ENCODE results near the gene EMX1. TPM values are rescaled to one million over a fixed set of nuclear protein-coding genes. Genes with fewer than 3 reads are reported as not detected.
A peak's percentile ranks its signal among the peaks of the same experiment; 100 is the strongest.

Gene EMX1
- total RNA-seq, 2 experiments from 2014 or later = not detected

DNA sequence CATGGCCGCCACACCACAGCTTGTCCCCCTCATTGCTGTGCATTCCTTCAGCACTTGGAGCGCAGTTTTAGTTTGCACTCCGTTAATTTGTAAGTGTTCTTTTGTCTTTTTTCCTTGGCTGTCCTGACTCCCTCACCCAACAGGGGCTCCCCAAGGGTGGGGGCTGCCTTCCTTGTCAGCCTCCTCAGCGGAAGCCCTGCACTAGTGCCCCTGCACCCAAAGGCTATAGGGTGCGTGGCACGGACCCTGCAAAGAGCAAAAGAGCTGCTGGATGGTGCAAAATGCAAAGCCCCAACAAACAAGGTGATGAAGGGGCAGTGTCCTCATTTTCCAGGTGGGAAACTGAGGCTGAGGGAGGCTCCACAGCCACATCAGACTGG is 46.8 kb downstream of the EMX1 start:
- no peak for DNase-seq
- H3K27me3 Mint-ChIP-seq = no peaks in the 10 kb centered on the region
- no peaks in the 10 kb centered on the region for H3K9me3 Mint-ChIP-seq
- no peaks in the 10 kb centered on the region for H3K4me1 Mint-ChIP-seq
- H3K36me3 Mint-ChIP-seq = no peaks in the 10 kb centered on the region
- no peak overlapping the region for H3K27ac Mint-ChIP-seq
- H3K4me3 Mint-ChIP-seq = no peak overlapping the region

DNA sequence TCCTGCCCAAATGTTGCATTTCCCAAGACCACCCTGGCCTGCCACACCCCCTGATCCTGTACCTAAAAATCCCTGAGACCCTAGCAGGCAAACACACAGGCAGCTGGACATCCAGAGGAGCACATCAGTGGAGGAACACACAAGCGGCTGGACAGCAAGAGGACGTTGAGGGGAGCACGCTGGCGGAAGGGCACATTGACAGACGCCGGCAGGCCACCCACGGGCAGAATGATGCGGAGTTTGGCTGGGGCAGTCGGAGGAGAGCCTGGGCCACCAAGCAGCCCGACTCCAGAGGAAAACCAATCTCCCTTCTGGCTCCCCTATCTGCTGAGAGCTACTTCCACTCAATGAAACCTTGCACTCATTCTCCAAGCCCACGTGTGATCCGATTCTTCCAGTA is 47.7 kb downstream of the EMX1 start:
- no peaks in the 10 kb centered on the region for H3K36me3 Mint-ChIP-seq
- H3K4me3 Mint-ChIP-seq = no peak overlapping the region
- H3K9me3 Mint-ChIP-seq = no peaks in the 10 kb centered on the region
- no peak overlapping the region for H3K27ac Mint-ChIP-seq
- H3K4me1 Mint-ChIP-seq = no peaks in the 10 kb centered on the region
- no peaks in the 10 kb centered on the region for H3K27me3 Mint-ChIP-seq
- no peak for DNase-seq

DNA sequence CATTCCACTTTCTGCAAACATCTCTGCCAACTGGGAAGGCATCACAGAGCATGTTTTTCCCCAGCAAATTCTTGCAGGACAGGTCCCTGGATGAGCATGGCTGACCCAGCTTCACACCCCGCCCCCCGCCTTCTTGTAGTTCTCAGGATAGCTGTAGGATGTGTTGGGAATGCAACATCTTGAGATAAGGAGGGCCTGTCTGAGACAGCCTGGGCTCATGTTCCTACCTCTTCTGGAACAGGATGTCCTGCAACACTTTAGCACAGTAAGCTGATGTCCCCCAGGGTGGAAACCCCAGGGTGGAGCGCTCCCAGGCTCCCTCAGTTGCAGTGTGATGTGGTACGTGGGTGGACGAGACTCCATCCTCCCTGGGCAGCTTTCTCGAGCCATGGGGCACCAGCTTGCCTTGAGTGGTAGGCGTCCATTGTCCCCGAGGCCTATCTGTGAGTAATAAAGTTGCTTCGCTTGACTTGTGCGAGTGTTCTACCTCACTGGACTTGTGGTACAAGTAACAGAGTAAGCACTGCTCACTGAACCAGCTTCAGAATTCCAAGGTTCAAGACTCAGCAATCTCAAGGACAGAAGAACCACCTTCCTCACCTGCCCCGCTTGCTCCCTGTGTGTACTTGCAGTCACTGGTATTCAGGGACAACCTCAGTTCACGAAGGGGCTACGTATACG is 48.6 kb downstream of the EMX1 start:
- Mint-ChIP-seq H3K4me3 (no peak overlapping the region), H3K4me1 (no peaks in the 10 kb centered on the region), H3K36me3 (no peaks in the 10 kb centered on the region), H3K9me3 (no peaks in the 10 kb centered on the region), H3K27me3 (no peaks in the 10 kb centered on the region), H3K27ac (no peak overlapping the region)
- DNase-seq = no peak

GRCh38 chr2:72968286-72968685 is 51.0 kb downstream of the EMX1 start:
- Mint-ChIP-seq H3K4me3 (no peak overlapping the region), H3K36me3 (no peaks in the 10 kb centered on the region), H3K4me1 (no peaks in the 10 kb centered on the region), H3K9me3 (no peaks in the 10 kb centered on the region), H3K27me3 (no peaks in the 10 kb centered on the region), H3K27ac (no peak overlapping the region)
- no peak for DNase-seq

DNA sequence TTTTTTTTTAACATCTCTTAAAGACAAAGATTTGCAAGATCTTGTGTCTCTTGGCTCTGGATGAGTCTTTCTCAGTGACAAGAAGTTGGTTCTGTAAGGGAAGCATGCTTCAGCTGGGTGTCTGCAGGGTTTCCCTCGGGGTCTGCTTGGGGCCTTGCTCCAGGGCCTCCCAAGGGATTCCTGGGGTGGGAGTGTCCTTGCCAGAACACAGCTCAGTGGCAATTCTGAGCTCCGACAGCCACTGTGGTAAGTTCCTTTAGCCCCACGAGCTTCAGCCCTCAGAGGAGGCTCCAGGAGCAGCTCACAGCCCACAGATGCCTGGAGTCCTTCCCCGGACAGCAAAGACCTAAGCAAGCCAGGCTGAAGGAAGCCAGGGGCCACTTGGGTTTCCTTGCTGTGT is 52.4 kb downstream of the EMX1 start:
- Mint-ChIP-seq H3K27ac (no peak overlapping the region), H3K27me3 (no peaks in the 10 kb centered on the region), H3K4me3 (no peak overlapping the region), H3K36me3 (no peaks in the 10 kb centered on the region), H3K4me1 (no peaks in the 10 kb centered on the region), H3K9me3 (no peaks in the 10 kb centered on the region)
- no peak for DNase-seq

- Mint-ChIP-seq H3K4me1 (no peaks in the 10 kb centered on the region), H3K27ac (no peak overlapping the region), H3K27me3 (no peaks in the 10 kb centered on the region), H3K36me3 (no peaks in the 10 kb centered on the region), H3K9me3 (no peaks in the 10 kb centered on the region), H3K4me3 (no peak overlapping the region)
- no peak for DNase-seq
These were observed 53.7 kb downstream of the EMX1 start for GRCh38 chr2:72971036-72971435.

DNA sequence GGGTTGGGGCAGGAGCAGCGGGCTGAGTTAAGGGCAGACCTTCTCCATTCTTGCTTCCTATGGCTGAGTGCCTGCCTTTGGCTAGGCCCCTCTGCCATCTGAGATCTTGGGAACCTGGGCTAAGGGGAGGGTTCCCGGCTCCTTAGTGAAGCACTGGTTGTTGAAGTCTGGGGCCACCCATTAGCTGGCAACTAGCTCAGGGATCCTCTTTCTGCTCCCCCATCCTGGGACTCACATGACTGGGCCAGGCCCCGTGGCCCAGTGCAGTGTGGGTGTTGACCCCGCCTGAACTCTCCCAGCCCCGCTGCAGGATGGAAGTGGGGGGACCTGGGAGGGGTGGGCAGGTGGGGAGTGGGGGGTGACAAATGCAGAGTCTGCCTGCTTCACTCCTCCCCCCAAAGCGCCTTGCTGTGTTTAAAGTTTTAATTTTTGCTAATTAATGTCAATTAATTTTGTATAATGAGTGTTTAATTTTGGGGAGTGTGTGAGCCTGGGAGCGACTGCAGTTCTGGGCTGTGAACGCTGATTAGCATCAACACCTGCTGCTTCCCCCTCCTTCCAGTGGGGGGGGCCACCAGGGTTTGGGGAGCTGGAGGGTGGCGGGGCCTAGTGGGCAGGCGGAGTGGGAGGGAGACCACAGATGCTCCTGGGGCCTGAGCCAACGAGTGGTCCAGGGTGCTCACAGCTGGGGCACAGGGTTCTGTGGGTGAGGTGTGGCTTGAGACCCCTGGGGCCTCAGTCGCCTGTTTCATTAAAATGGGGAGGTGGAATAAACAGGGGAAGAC is 55.2 kb downstream of the EMX1 start:
- Mint-ChIP-seq H3K9me3 (no peaks in the 10 kb centered on the region), H3K36me3 (no peaks in the 10 kb centered on the region), H3K4me1 (no peaks in the 10 kb centered on the region), H3K27me3 (no peaks in the 10 kb centered on the region), H3K27ac (no peak overlapping the region), H3K4me3 (no peak overlapping the region)
- DNase-seq = no peak

DNA sequence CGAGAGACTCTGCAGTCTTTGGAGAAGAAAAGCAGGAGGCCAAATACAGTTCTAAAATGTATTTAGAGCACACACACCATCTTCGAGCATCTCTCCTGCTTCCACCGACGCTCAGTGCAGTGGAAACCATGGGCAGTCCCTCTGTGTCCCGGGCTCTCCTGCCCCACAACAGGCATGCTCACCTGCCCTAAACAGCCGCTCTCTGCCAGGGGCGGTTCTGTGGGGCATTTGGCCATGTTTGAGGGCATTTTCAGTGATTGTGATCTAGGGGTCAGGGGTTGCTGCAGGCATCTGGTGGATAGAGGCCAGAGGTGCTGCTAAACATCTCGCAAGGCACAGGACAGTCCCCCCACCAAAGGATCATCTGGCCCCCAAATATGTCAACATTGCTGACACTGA is 55.8 kb downstream of the EMX1 start:
- Mint-ChIP-seq H3K27me3 (no peaks in the 10 kb centered on the region), H3K36me3 (no peaks in the 10 kb centered on the region)
- no peak for DNase-seq

GRCh38 chr2:72973566-72974435 is 56.5 kb downstream of the EMX1 start:
- DNase-seq = peak; percentile 40
- Mint-ChIP-seq H3K4me3 (no peak overlapping the region), H3K36me3 (no peaks in the 10 kb centered on the region), H3K27ac (no peak overlapping the region), H3K4me1 (no peaks in the 10 kb centered on the region), H3K27me3 (no peaks in the 10 kb centered on the region), H3K9me3 (no peaks in the 10 kb centered on the region)

More for the DNA sequence above, 55.8 kb downstream of the EMX1 start:
- Mint-ChIP-seq H3K4me1 (no peaks in the 10 kb centered on the region), H3K4me3 (no peak overlapping the region), H3K9me3 (no peaks in the 10 kb centered on the region), H3K27ac (no peak overlapping the region)

DNA sequence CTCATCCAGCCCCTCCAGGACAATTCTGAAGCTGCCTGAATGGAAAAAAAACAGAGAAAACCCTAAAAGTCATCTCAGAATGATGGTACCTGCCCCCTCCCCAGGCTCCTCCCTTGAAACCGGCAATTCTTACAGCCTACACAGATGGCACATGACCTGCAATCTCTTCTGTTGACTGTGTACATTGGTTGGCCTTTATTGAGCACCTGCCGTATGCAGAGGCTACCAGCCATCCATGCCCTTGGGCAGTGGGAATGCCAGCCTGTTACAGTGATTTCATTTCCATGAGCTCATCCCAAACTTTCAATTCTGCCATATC is 57.1 kb downstream of the EMX1 start:
- H3K4me1 Mint-ChIP-seq = no peaks in the 10 kb centered on the region
- no peak overlapping the region for H3K27ac Mint-ChIP-seq
- DNase-seq = no peak
- H3K9me3 Mint-ChIP-seq = no peaks in the 10 kb centered on the region
- no peaks in the 10 kb centered on the region for H3K36me3 Mint-ChIP-seq
- H3K4me3 Mint-ChIP-seq = no peak overlapping the region
- H3K27me3 Mint-ChIP-seq = no peaks in the 10 kb centered on the region

- no peak overlapping the region for H3K27ac Mint-ChIP-seq
- no peak overlapping the region for H3K4me3 Mint-ChIP-seq
- H3K36me3 Mint-ChIP-seq = no peaks in the 10 kb centered on the region
- no peak for DNase-seq
- no peaks in the 10 kb centered on the region for H3K4me1 Mint-ChIP-seq
- no peaks in the 10 kb centered on the region for H3K27me3 Mint-ChIP-seq
- H3K9me3 Mint-ChIP-seq = no peaks in the 10 kb centered on the region
These were observed 57.7 kb downstream of the EMX1 start for GRCh38 chr2:72975017-72975416.

GRCh38 chr2:72979896-72980295 is 62.6 kb downstream of the EMX1 start:
- Mint-ChIP-seq H3K27ac (no peak overlapping the region), H3K27me3 (no peaks in the 10 kb centered on the region), H3K9me3 (no peaks in the 10 kb centered on the region), H3K36me3 (no peaks in the 10 kb centered on the region), H3K4me3 (no peak overlapping the region), H3K4me1 (no peaks in the 10 kb centered on the region)
- no peak for DNase-seq

DNA sequence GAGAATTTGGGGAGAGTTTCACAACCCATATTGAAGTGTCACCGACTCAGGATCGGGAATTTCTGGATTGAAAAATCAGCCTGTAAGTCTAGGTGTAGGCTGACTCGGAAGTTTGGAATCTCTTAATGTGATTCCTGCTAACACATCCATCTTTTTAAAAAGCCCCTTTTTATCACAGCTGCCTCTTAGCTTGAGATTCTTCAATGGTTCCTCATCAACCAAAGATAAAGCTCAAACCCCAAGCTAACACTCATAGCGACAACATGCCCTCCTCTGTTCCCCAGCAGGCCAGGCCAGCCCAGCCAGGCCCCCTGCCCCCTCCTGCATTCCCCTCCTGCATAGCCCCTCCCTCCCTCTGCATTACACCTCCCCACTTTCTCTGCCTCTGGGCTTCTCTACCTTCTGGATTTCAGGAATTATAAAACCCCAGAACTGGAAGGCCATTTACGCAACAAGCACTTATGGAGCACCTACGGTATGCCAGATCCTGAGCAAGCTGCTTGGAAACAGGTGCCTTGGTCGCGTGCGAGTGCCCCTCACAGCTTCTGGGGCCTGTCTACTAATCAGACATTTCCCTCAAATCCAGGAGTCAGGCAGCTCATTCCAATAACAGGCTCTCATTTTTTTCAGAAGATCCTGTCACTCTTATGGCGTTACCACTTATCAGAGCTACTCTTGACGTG is 63.4 kb downstream of the EMX1 start:
- no peaks in the 10 kb centered on the region for H3K4me1 Mint-ChIP-seq
- H3K27ac Mint-ChIP-seq = no peak overlapping the region
- H3K36me3 Mint-ChIP-seq = no peaks in the 10 kb centered on the region
- DNase-seq = no peak
- no peak overlapping the region for H3K4me3 Mint-ChIP-seq
- H3K9me3 Mint-ChIP-seq = no peaks in the 10 kb centered on the region
- H3K27me3 Mint-ChIP-seq = no peaks in the 10 kb centered on the region

DNA sequence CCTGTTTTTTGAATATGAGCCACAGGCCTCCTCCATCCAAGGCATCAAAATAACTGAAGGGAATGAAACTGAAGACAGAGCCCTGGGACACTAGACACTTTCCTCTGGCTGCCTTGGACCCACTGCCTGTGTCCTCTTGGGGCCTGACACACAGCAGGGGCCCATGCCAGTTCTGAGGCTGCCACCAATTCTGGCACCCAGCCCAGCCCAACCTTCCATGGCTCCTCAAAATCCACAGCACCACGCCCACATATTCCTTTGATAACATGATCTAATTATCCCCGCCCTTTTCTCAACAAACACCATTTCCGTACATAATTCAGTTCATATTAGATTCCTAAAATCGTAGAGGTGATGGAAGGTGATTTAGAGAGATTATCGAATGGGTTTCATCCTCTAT is 64.2 kb downstream of the EMX1 start:
- Mint-ChIP-seq H3K9me3 (no peaks in the 10 kb centered on the region), H3K4me1 (no peaks in the 10 kb centered on the region), H3K36me3 (no peaks in the 10 kb centered on the region), H3K4me3 (no peak overlapping the region), H3K27me3 (no peaks in the 10 kb centered on the region), H3K27ac (no peak overlapping the region)
- no peak for DNase-seq

- Mint-ChIP-seq H3K4me1 (no peaks in the 10 kb centered on the region), H3K27me3 (no peaks in the 10 kb centered on the region), H3K9me3 (no peaks in the 10 kb centered on the region), H3K27ac (no peak overlapping the region), H3K36me3 (no peaks in the 10 kb centered on the region), H3K4me3 (no peak overlapping the region)
- no peak for DNase-seq
These were observed 64.9 kb downstream of the EMX1 start for GRCh38 chr2:72982219-72982618.
